ENCODE data around the gene EVI2A. TPM values are rescaled to one million over a fixed set of nuclear protein-coding genes. Genes with fewer than 3 reads are reported as not detected.

The EVI2A gene
- total and polyA plus RNA-seq, 2 of the 13 experiments (the other 11 are each of a cell fraction or from before 2014, with no cell fraction given) = not detected

- Histone ChIP-seq H3K4me3 (replicated peaks in 1 of 3; ENCODE audit: insufficient read depth in 1 of 3, low read depth in 2 of 3, low read length in 3 of 3) (no peak overlapping the region), H3K4me2 (ENCODE audit: low read depth, low read length) (no peak overlapping the region), H3K27ac (ENCODE audit: extremely low read length, insufficient read depth, low read length) (no peak overlapping the region), H3K9ac (ENCODE audit: insufficient read depth, low read depth, low read length) (no peak overlapping the region), H2AFZ (ENCODE audit: low read length) (no peak overlapping the region), H3K4me1 (ENCODE audit: insufficient read depth, low read length) (peaks cover 27% of the 10 kb centered on the region), H3K27me3 (ENCODE audit: control insufficient read depth in 1 of 2, insufficient read depth in 2 of 2, low read length in 2 of 2) (no peaks in the 10 kb centered on the region), H3K9me3 (ENCODE audit: low read length) (no peaks in the 10 kb centered on the region), H3K79me2 (ENCODE audit: insufficient read depth, low read length) (no peaks in the 10 kb centered on the region), H3K36me3 (replicated peaks in 1 of 2; ENCODE audit: control insufficient read depth in 1 of 2, insufficient read depth in 2 of 2, low read length in 2 of 2) (peaks cover 2 to 32% of the 10 kb centered on the region in 2 experiments; a peak in 4 of 5 replicates), H4K20me1 (ENCODE audit: insufficient read depth, low read length) (no peaks in the 10 kb centered on the region)
- BruUV-seq (replicated peaks) = no TSS peak
- in situ Hi-C loops (cut with HindIII; ENCODE audit: extremely low pct_ligation_motif_present, low pct_unique_long_range_greater_than_20kb) (no loop called here), intact Hi-C loops (cut with micrococcal nuclease; ENCODE audit: unreplicated experiment) (loop anchor here (5.0 kb wide), 1 partner anchor 104 kb away; no protein-coding TSS in a partner anchor)
- CTCF ChIA-PET (ENCODE audit: low intra/inter-chr PET ratio, low total read pairs) = no interaction called here
- POLR2A ChIA-PET = no interaction called here
- FAIRE-seq = no peak
- 97% methylated on average over 1 of the region's 1 CpG for WGBS (ENCODE audit: low lambda C conversion rate)
- TF ChIP-seq HNF1B (CRISPR knock-in tag; IDR thresholded peaks at IDR 0.05) (no peak), ZNF180 (CRISPR knock-in tag; IDR thresholded peaks at IDR 0.05; ENCODE audit: borderline replicate concordance, low read depth) (no peak)
- ATAC-seq = no peak
- no peak for DNase-seq (ENCODE audit: low spot score)
These were observed 47.9 kb downstream of the EVI2A start for GRCh38 chr17:31273516-31273915.

- ChIA-PET POLR2A (no interaction called here), CTCF (ENCODE audit: low intra/inter-chr PET ratio, low total read pairs) (no interaction called here)
- Histone ChIP-seq H4K20me1 (ENCODE audit: insufficient read depth, low read length) (no peaks in the 10 kb centered on the region), H3K4me3 (replicated peaks in 1 of 3; ENCODE audit: insufficient read depth in 1 of 3, low read depth in 2 of 3, low read length in 3 of 3) (no peak overlapping the region), H3K36me3 (replicated peaks in 1 of 2; ENCODE audit: control insufficient read depth in 1 of 2, insufficient read depth in 2 of 2, low read length in 2 of 2) (peaks cover 3 to 33% of the 10 kb centered on the region in 2 experiments; a peak in 4 of 5 replicates), H3K27ac (ENCODE audit: extremely low read length, insufficient read depth, low read length) (no peak overlapping the region), H3K9ac (ENCODE audit: insufficient read depth, low read depth, low read length) (no peak overlapping the region), H2AFZ (ENCODE audit: low read length) (no peak overlapping the region), H3K79me2 (ENCODE audit: insufficient read depth, low read length) (no peaks in the 10 kb centered on the region), H3K4me2 (ENCODE audit: low read depth, low read length) (no peak overlapping the region), H3K27me3 (ENCODE audit: control insufficient read depth in 1 of 2, insufficient read depth in 2 of 2, low read length in 2 of 2) (no peaks in the 10 kb centered on the region), H3K9me3 (ENCODE audit: low read length) (no peaks in the 10 kb centered on the region), H3K4me1 (ENCODE audit: insufficient read depth, low read length) (peaks cover 32% of the 10 kb centered on the region)
- in situ Hi-C loops (cut with HindIII; ENCODE audit: extremely low pct_ligation_motif_present, low pct_unique_long_range_greater_than_20kb) (no loop called here), intact Hi-C loops (cut with micrococcal nuclease; ENCODE audit: unreplicated experiment) (loop anchor here (5.0 kb wide), 1 partner anchor 104 kb away; no protein-coding TSS in a partner anchor)
- DNase-seq (ENCODE audit: low spot score) (no peak), ATAC-seq (no peak), FAIRE-seq (no peak)
- TF ChIP-seq ARID3A (IDR thresholded peaks at IDR 0.05; ENCODE audit: low read depth, low read length) = no peak
- TF ChIP-seq MAFF (IDR thresholded peaks at IDR 0.05; ENCODE audit: low read depth, low read length) = peak; percentile 60; the same call in 1 of the 2 replicates
- no peak for TF ChIP-seq RNF2 (conservative IDR thresholded peaks at IDR 0.05; ENCODE audit: low read depth)
- no peak for TF ChIP-seq ZNF331 (CRISPR knock-in tag; IDR thresholded peaks at IDR 0.05)
- TF ChIP-seq MAFK (conservative IDR thresholded peaks at IDR 0.05 in 1 of 2, IDR thresholded peaks at IDR 0.05 in 1 of 2; ENCODE audit: low read length in 2 of 2) = peak; percentile 66 to 71
- BruUV-seq (replicated peaks) = no TSS peak
These were observed 48.6 kb downstream of the EVI2A start for GRCh38 chr17:31272803-31273202.

Data from HepG2 (cell line).